Body of pancreas (tissue), 4 donors: ENCODE results near the gene NCS1. TPM values are rescaled to one million over a fixed set of nuclear protein-coding genes. Genes with fewer than 3 reads are reported as not detected.
A peak's percentile ranks its signal among the peaks of the same experiment; 100 is the strongest.

Experiments
- ATAC-seq: fragments of 150-250 bp; one replicate; pipeline ENCODE4 v1.9.1; 2016
- DNase-seq, 4 donors: peaks; one replicate each; pipeline ENCODE4 v3.0.0-alpha.2; 2019
- H3K27ac ChIP-seq, 4 donors: fragments of 200-600 bp; sonication (generic); 1 replicate in 3 of 4; 2 replicates in 1 of 4; pipeline versions ENCODE4 v1.5.1 to v1.6.1; 2016 to 2019; ENCODE audit warnings: mild to moderate bottlenecking in 1 of 4, mixed read lengths in 1 of 4, moderate library complexity in 1 of 4
- H3K27me3 ChIP-seq, 2 donors: fragments of 200-600 bp; sonication (generic); one replicate each; pipeline ENCODE4 v1.6.0; 2016; ENCODE audit warnings: mild to moderate bottlenecking in 1 of 2
- H3K36me3 ChIP-seq, 2 donors: fragments of 200-600 bp; sonication (generic); replicated peaks in 1 of 2; 2 replicates each; pipeline ENCODE4 v1.5.1; 2016; ENCODE audit warnings: low read depth in 2 of 2; ENCODE audit not compliant: insufficient read depth in 1 of 2
- H3K4me1 ChIP-seq: fragments of 200-600 bp; sonication (generic); one replicate; pipeline ENCODE4 v1.6.0; 2016
- H3K4me3 ChIP-seq, 2 donors: fragments of 200-600 bp; sonication (generic); 1 replicate in 1 of 2; 2 replicates in 1 of 2; pipeline ENCODE4 v1.5.1; 2016 to 2019
- H3K9me3 ChIP-seq, 3 donors: fragments of 200-600 bp; sonication (generic); 1 replicate in 2 of 3; 2 replicates in 1 of 3; pipeline ENCODE4 v1.5.1; 2016
- POLR2A ChIP-seq, 3 donors: fragments of 450-650 bp; IDR thresholded peaks; one replicate each; pipeline ENCODE4 v1.6.1; 2016; ENCODE audit warnings: antibody characterized with exemption in 3 of 3, mild to moderate bottlenecking in 2 of 3
- WGBS, 2 donors: methylation state at CpG; one replicate each; pipeline ENCODE4 v1.1.5; 2017; 5-methylcytosine and 5-hydroxymethylcytosine counted together
- intact Hi-C: fragments of 100-400 bp; cut with DNase I; formaldehyde crosslinking; loops from one replicate; pipeline ENCODE4 v1.15.1; 2023
- total RNA-seq, 2 donors: library from RNA; depleted of rRNA; stranded (reverse); fragments of >200 nt; gene quantifications; one replicate each; pipeline ENCODE4 v1.1.0, GENCODE V29; 2016
- TF ChIP-seq, protein P1 (sequence below), 7 experiments: fragments of 450-650 bp in 4 of 7; fragments of 200-600 bp in 3 of 7; sonication (generic) in 3 of 7; IDR thresholded peaks; one replicate each; pipeline ENCODE4 v1.5.1; 2016 to 2019; ENCODE audit warnings: antibody characterized with exemption in 7 of 7

The NCS1 gene
- total RNA-seq, 2 donors from 2014 or later = 3.9 to 4.3 TPM

DNA sequence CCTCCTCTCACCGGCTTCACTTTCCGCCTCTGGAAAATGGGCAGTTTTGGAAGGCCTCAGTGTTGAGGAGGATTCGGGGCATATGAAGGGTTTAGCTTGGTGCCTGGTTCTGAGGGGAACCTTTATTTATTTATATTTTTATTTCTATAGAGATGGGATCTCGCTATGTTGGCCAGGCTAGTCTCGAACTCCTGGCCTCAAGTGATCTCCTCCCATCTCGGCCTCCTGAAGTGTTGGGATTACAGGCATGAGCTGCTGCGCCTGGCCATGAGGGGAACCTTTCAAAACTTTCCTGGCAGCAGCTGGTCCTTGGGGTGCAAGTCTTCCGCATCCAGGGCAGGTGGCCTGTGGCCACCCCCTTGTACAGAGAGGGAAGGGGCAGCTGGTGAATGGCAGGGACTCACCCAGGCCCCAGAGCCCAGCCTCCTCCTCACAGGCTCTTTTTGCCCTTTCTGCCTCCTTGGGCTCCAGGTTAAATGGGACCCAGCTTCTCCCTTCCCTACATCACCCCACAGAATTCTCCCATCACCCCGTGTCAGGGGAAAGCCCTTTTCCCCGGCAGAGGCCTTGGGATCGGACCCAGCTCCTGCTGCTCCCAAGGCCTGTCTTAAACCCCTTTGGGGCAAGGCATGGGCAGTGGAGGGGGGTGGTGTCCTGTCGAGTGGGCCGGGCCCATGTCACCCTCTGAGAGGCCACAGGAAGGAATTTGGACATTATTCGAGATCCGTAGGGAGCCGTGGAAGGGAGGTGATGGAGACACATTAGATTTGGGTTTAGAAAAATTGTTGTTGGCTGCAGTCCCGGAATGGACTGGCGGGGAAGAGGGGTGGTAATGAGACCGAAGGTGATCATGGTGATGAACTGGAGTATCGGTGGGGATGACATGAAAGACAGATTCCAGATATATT lies 5.9 kb downstream of the NCS1 start:
- Histone ChIP-seq H3K4me1 (peaks cover 20% of the 10 kb centered on the region), H3K36me3 (no peaks in the 10 kb centered on the region)

DNA sequence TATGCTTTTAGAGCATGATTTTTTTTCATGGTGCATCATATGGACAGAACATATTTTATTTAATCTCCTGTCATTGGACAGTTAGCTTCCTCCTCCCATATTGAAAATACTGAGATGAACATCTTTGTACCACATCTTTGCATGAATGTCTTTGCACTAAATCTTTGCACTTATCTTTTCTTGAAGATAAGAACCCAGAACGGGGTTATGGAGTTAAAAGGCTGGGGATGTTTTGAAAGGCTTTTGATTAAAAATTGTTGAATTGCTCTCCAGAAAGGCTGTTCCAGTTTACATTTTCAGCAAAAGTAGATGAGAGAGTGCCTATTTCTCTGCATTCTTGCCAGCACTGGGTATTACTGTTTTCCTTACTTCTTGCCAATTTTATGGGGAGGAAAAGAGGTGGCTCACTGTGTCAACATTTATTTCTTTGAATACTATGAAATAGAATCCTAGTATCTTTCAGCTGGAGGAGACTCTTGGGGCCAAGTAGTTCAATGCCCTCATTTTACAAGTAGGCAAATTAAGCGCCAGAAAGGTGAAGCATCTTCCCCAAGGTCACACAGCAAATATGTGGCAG lies 7.2 kb downstream of the NCS1 start:
- no peak for DNase-seq
- TF ChIP-seq, protein P1, sequence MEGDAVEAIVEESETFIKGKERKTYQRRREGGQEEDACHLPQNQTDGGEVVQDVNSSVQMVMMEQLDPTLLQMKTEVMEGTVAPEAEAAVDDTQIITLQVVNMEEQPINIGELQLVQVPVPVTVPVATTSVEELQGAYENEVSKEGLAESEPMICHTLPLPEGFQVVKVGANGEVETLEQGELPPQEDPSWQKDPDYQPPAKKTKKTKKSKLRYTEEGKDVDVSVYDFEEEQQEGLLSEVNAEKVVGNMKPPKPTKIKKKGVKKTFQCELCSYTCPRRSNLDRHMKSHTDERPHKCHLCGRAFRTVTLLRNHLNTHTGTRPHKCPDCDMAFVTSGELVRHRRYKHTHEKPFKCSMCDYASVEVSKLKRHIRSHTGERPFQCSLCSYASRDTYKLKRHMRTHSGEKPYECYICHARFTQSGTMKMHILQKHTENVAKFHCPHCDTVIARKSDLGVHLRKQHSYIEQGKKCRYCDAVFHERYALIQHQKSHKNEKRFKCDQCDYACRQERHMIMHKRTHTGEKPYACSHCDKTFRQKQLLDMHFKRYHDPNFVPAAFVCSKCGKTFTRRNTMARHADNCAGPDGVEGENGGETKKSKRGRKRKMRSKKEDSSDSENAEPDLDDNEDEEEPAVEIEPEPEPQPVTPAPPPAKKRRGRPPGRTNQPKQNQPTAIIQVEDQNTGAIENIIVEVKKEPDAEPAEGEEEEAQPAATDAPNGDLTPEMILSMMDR (IDR thresholded peaks at IDR 0.05) = no peak
- TF ChIP-seq POLR2A (IDR thresholded peaks at IDR 0.05) = no peak
- Histone ChIP-seq H3K36me3 (no peaks in the 10 kb centered on the region), H3K4me1 (peaks cover 22% of the 10 kb centered on the region), H3K27me3 (no peaks in the 10 kb centered on the region), H3K9me3 (no peaks in the 10 kb centered on the region), H3K4me3 (no peak overlapping the region), H3K27ac (no peak overlapping the region)
- ATAC-seq = no peak
- 68 to 79% methylated on average over 2 of the region's 2 CpGs for WGBS, 2 donors
- intact Hi-C loops = no loop called here

More for the DNA sequence above, 5.9 kb downstream of the NCS1 start:
- TF ChIP-seq POLR2A (IDR thresholded peaks at IDR 0.05) = no peak
- TF ChIP-seq, protein P1 (IDR thresholded peaks at IDR 0.05) = no peak
- Histone ChIP-seq H3K4me3 (no peak overlapping the region), H3K9me3 (no peaks in the 10 kb centered on the region), H3K27ac (no peak overlapping the region), H3K27me3 (no peaks in the 10 kb centered on the region)
- ATAC-seq (no peak), DNase-seq (no peak)
- WGBS, 2 donors = 71 to 78% methylated on average over 16 to 20 of the region's 20 CpGs
- intact Hi-C loops = no loop called here

DNA sequence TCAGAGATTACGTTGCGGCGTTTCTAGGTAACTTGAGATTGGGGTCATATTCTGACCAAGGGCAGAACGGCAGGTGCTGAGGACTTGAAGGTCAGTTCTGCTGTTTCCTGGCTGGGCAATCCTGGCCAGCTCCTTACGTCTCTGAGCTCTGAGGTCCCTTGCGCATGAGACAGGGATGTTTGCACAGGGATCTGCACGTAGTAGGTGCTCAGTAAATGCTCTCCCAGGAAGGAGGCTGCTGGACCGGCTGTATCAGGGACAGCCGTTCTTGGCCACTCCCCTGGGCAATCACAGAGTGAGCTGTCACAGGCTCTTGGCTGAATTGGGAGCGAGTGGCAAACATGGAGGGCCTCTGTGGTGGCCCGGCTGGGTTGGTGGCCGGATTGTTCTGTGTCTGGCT lies 8.3 kb downstream of the NCS1 start:
- H3K9me3 ChIP-seq = no peaks in the 10 kb centered on the region
- no peak overlapping the region for H3K4me3 ChIP-seq
- intact Hi-C loops = no loop called here
- ATAC-seq (no peak), DNase-seq (no peak)
- 89 to 91% methylated on average over 11 to 12 of the region's 12 CpGs for WGBS, 2 donors
- H3K36me3 ChIP-seq = no peaks in the 10 kb centered on the region
- H3K27ac ChIP-seq = no peak overlapping the region
- TF ChIP-seq, protein P1 (IDR thresholded peaks at IDR 0.05) = no peak
- no peak for TF ChIP-seq POLR2A (IDR thresholded peaks at IDR 0.05)
- peaks cover 26% of the 10 kb centered on the region for H3K4me1 ChIP-seq
- no peaks in the 10 kb centered on the region for H3K27me3 ChIP-seq

DNA sequence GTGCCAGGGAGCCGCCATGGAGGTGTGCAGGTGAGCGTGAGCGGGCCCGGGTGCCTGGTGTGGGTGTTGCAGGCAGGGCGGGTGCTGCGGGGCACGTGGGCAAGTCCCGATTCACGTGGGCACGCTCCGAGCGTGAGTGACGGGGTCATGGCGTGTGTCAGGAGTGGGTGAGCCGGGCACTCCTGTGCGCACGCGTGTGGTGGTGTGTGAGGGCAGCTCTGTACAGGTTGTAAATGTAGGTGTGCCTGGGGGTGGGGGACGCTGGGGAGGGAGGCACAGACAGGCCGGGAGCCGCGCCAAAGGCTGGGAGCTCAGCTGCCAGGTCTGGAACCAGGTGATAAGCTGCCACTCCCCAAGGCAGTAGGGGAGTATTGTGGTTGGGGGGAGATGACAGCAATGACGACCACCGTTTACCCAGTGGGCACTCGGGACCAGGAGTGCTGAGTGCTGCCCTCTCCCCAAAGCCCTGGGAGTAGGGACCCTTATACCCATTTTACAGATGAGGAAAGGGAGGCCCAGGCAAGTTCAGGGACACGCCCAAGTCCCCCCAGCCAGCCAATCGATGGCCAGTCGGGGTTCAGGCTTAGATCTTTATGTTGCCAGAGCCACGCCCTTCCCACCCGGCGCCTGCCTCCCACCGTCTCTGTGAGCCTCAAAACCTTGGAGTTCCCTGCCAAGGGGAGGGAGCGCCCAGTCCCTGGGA lies 9.6 kb downstream of the NCS1 start:
- Histone ChIP-seq H3K9me3 (no peaks in the 10 kb centered on the region), H3K4me1 (peaks cover 39% of the 10 kb centered on the region), H3K4me3 (no peak overlapping the region), H3K27ac (peak overlapping the region in 3 of 4 donors; percentile 71 to 80 (median 76)), H3K27me3 (no peaks in the 10 kb centered on the region), H3K36me3 (no peaks in the 10 kb centered on the region)
- ATAC-seq (peak; percentile 73), DNase-seq (peak; percentile 60 to 80 (median 77))
- no peak for TF ChIP-seq POLR2A (IDR thresholded peaks at IDR 0.05)
- TF ChIP-seq, protein P1 (IDR thresholded peaks at IDR 0.05) = no peak
- intact Hi-C loops = no loop called here
- WGBS, 2 donors = 72 to 76% methylated on average over 14 to 27 of the region's 33 CpGs
